Measurements from ENCODE around the gene NKAIN2.

NKAIN2 gene

GRCh38 chr6:123810214-123810613, 6.5 kb downstream of the NKAIN2 start:
- H3K4me1 ChIP-seq (ENCODE audit: control insufficient read depth, low read depth, low read length): peaks cover 6% of the 10 kb centered on the region
- H3K4me3 ChIP-seq (ENCODE audit: low read length): no peak overlapping the region
- peaks cover 21% of the 10 kb centered on the region for H3K27me3 ChIP-seq (ENCODE audit: control insufficient read depth, insufficient read depth, low read length)
- H3K9ac ChIP-seq (ENCODE audit: low read length): no peak overlapping the region
- H3K36me3 ChIP-seq (ENCODE audit: control insufficient read depth, low read depth, low read length): no peaks in the 10 kb centered on the region
- no peak overlapping the region for H3K27ac ChIP-seq (ENCODE audit: low read length)
- no peaks in the 10 kb centered on the region for H3K9me3 ChIP-seq (ENCODE audit: control insufficient read depth, low read depth, low read length)

DNA sequence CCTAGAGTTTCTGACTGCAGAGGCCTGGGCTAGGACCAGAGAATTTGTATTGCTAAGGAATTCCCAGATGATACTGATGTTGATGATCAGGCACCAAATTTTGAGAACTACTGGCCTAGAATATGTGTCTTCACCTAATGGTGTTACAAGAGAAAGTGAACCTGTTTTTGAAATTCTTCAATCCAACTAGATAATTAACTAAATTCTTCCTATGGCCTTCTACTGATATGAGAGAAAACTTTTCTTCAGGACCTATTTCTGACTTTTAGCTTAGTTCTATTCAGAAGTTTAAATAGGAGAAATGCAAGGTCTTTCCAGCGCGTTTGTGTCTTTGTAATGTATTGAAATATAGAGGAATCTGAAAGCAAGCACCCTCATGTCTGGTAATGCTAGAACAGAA, 7.3 kb downstream of the NKAIN2 start:
- Histone ChIP-seq H3K27ac (ENCODE audit: low read length) (no peak overlapping the region), H3K4me3 (ENCODE audit: low read length) (no peak overlapping the region), H3K9ac (ENCODE audit: low read length) (no peak overlapping the region), H3K36me3 (ENCODE audit: control insufficient read depth, low read depth, low read length) (no peaks in the 10 kb centered on the region), H3K27me3 (ENCODE audit: control insufficient read depth, insufficient read depth, low read length) (peaks cover 14% of the 10 kb centered on the region), H3K9me3 (ENCODE audit: control insufficient read depth, low read depth, low read length) (no peaks in the 10 kb centered on the region), H3K4me1 (ENCODE audit: control insufficient read depth, low read depth, low read length) (peaks cover 6% of the 10 kb centered on the region)

- H3K27me3 ChIP-seq (ENCODE audit: control insufficient read depth, insufficient read depth, low read length): peaks cover 9% of the 10 kb centered on the region
Measured at GRCh38 chr6:123811378-123811777, 7.7 kb downstream of the NKAIN2 start.

GRCh38 chr6:123812621-123813020, 9.0 kb downstream of the NKAIN2 start:
- Histone ChIP-seq H3K9ac (ENCODE audit: low read length) (no peak overlapping the region), H3K36me3 (ENCODE audit: control insufficient read depth, low read depth, low read length) (no peaks in the 10 kb centered on the region), H3K27me3 (ENCODE audit: control insufficient read depth, insufficient read depth, low read length) (no peaks in the 10 kb centered on the region), H3K4me3 (ENCODE audit: low read length) (no peak overlapping the region), H3K4me1 (ENCODE audit: control insufficient read depth, low read depth, low read length) (peaks cover 6% of the 10 kb centered on the region), H3K27ac (ENCODE audit: low read length) (no peak overlapping the region), H3K9me3 (ENCODE audit: control insufficient read depth, low read depth, low read length) (no peaks in the 10 kb centered on the region)

More at GRCh38 chr6:123811378-123811777, 7.7 kb downstream of the NKAIN2 start:
- Histone ChIP-seq H3K4me3 (ENCODE audit: low read length) (no peak overlapping the region), H3K9me3 (ENCODE audit: control insufficient read depth, low read depth, low read length) (no peaks in the 10 kb centered on the region), H3K36me3 (ENCODE audit: control insufficient read depth, low read depth, low read length) (no peaks in the 10 kb centered on the region), H3K9ac (ENCODE audit: low read length) (no peak overlapping the region), H3K4me1 (ENCODE audit: control insufficient read depth, low read depth, low read length) (peaks cover 6% of the 10 kb centered on the region), H3K27ac (ENCODE audit: low read length) (no peak overlapping the region)

GRCh38 chr6:123821112-123821511, 17.4 kb downstream of the NKAIN2 start:
- Histone ChIP-seq H3K9me3 (ENCODE audit: control insufficient read depth, low read depth, low read length) (no peaks in the 10 kb centered on the region), H3K4me3 (ENCODE audit: low read length) (no peak overlapping the region), H3K27ac (ENCODE audit: low read length) (no peak overlapping the region), H3K9ac (ENCODE audit: low read length) (no peak overlapping the region), H3K4me1 (ENCODE audit: control insufficient read depth, low read depth, low read length) (no peaks in the 10 kb centered on the region), H3K27me3 (ENCODE audit: control insufficient read depth, insufficient read depth, low read length) (no peaks in the 10 kb centered on the region), H3K36me3 (ENCODE audit: control insufficient read depth, low read depth, low read length) (no peaks in the 10 kb centered on the region)

DNA sequence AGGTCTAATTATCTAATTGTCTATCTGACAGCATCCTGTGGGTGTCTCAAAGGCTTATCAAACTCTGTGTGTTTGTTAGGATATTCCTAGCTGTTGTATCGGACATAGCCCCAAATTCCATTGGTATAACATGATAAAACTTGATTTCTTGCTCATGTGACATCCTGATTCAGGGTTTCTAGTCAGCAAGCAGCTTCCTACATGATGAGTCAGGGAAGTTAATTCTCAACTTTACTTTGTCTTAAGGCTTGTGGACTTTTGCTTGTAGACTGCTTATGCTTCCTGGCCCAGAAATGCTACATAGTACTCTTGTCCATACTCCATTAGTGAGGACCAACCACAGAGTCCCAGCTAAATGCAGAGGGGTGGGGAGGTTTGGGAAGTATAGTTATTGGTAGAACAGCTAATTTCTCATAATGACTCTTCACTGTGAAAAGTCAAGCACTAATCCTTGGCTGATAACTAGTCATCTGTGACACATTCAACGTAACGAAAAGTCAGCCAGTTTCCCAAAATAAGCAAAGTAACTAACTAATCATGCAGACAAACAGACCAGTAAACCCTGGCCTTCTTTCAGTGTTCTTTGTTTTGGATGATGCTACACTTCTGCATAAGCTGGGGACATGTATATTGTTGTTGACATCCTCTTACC, 25.8 kb downstream of the NKAIN2 start:
- H3K36me3 ChIP-seq (ENCODE audit: control insufficient read depth, low read depth, low read length): no peaks in the 10 kb centered on the region

DNA sequence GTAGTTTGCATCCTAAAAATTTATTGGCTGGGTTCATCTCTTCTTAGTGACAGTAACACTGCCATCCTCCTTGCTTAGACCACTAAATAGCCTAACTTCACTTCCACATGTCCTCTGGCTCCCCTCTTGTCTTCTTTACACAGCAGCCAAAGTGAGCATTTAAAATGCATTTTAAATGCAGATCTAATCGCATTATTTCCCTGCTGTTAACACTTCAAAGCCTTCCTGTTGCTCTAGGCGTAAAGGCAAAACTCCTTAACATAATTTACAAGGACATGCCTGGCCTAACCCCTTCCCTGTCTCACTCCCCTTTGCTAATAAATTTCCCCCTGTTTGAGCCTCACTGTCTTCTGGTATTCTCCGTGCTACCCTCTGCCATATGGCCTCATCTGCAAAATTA, 26.5 kb downstream of the NKAIN2 start:
- no peaks in the 10 kb centered on the region for H3K36me3 ChIP-seq (ENCODE audit: control insufficient read depth, low read depth, low read length)
- H3K4me3 ChIP-seq (ENCODE audit: low read length): peak overlapping the region; percentile 2
- H3K9ac ChIP-seq (ENCODE audit: low read length): no peak overlapping the region
- no peaks in the 10 kb centered on the region for H3K9me3 ChIP-seq (ENCODE audit: control insufficient read depth, low read depth, low read length)
- no peak overlapping the region for H3K27ac ChIP-seq (ENCODE audit: low read length)
- peaks cover 13% of the 10 kb centered on the region for H3K27me3 ChIP-seq (ENCODE audit: control insufficient read depth, insufficient read depth, low read length)
- H3K4me1 ChIP-seq (ENCODE audit: control insufficient read depth, low read depth, low read length): peaks cover 13% of the 10 kb centered on the region

More for the DNA sequence above, 25.8 kb downstream of the NKAIN2 start:
- H3K4me1 ChIP-seq (ENCODE audit: control insufficient read depth, low read depth, low read length): peaks cover 13% of the 10 kb centered on the region
- H3K4me3 ChIP-seq (ENCODE audit: low read length): no peak overlapping the region
- no peaks in the 10 kb centered on the region for H3K9me3 ChIP-seq (ENCODE audit: control insufficient read depth, low read depth, low read length)
- no peak overlapping the region for H3K9ac ChIP-seq (ENCODE audit: low read length)
- H3K27ac ChIP-seq (ENCODE audit: low read length): no peak overlapping the region
- peaks cover 13% of the 10 kb centered on the region for H3K27me3 ChIP-seq (ENCODE audit: control insufficient read depth, insufficient read depth, low read length)

DNA sequence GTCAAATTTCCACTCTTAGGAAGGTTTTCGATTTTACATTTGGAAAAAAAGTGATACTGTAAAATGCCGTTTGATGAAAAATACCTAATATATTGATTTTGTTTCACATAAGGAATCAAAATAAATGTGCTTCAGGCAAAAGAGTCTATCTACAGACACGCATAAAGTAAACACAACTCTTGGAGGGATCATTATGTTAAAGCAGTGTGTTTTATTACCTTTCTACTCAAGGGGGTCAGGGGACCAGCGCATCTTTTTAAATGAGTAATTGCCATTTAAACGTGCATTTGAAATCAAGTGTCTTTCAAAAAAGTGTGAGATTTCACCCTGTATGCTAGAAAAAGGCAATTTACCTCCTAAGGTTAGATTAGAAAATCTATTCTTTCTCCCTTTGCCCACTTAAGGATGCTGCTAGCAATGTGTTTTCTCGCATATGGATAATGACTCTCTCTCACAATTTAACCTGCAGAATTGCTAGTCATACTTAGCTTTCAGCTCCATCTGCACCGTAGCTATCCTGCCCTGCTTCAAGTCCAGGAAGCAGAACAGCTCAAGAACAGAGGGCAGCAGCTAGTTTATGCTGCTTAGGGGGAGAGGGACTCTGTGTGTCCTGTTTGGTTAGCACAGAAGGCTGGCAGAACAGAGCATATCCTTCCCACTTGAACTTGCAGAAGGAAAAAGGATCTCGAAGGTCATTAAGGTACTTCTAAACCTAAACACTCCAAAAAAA, 35.0 kb downstream of the NKAIN2 start:
- Histone ChIP-seq H3K27me3 (ENCODE audit: control insufficient read depth, insufficient read depth, low read length) (no peaks in the 10 kb centered on the region), H3K9ac (ENCODE audit: low read length) (no peak overlapping the region), H3K9me3 (ENCODE audit: control insufficient read depth, low read depth, low read length) (no peaks in the 10 kb centered on the region), H3K27ac (ENCODE audit: low read length) (no peak overlapping the region), H3K4me1 (ENCODE audit: control insufficient read depth, low read depth, low read length) (peaks cover 5% of the 10 kb centered on the region), H3K36me3 (ENCODE audit: control insufficient read depth, low read depth, low read length) (no peaks in the 10 kb centered on the region), H3K4me3 (ENCODE audit: low read length) (no peak overlapping the region)

GRCh38 chr6:123841067-123841896, 37.6 kb downstream of the NKAIN2 start:
- Histone ChIP-seq H3K4me3 (ENCODE audit: low read length) (no peak overlapping the region), H3K27ac (ENCODE audit: low read length) (no peak overlapping the region), H3K9ac (ENCODE audit: low read length) (no peak overlapping the region), H3K27me3 (ENCODE audit: control insufficient read depth, insufficient read depth, low read length) (no peaks in the 10 kb centered on the region), H3K36me3 (ENCODE audit: control insufficient read depth, low read depth, low read length) (no peaks in the 10 kb centered on the region), H3K4me1 (ENCODE audit: control insufficient read depth, low read depth, low read length) (peaks cover 5% of the 10 kb centered on the region), H3K9me3 (ENCODE audit: control insufficient read depth, low read depth, low read length) (no peaks in the 10 kb centered on the region)

DNA sequence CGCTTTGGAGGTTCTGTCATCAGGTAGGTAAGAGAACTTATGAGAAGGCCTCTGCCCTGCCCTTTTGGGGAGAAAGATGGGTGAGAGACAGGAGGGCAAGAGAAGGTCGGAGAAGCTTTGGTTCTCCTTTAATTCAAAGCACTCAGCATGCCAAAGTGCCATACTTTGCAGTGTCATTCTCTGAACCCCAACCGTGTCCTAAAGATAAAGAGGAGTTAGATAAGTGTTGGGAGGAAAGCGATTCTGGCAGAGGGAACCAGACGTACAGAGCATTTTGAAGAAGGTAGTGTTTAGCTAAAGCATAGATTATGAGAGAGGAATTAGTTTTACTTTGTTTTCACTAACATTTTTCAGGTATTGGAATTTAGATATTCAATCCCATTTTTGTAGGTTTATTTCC, 40.3 kb downstream of the NKAIN2 start:
- H3K9me3 ChIP-seq (ENCODE audit: control insufficient read depth, low read depth, low read length): no peaks in the 10 kb centered on the region
- H3K27ac ChIP-seq (ENCODE audit: low read length): no peak overlapping the region
- H3K27me3 ChIP-seq (ENCODE audit: control insufficient read depth, insufficient read depth, low read length): no peaks in the 10 kb centered on the region
- no peaks in the 10 kb centered on the region for H3K36me3 ChIP-seq (ENCODE audit: control insufficient read depth, low read depth, low read length)
- no peaks in the 10 kb centered on the region for H3K4me1 ChIP-seq (ENCODE audit: control insufficient read depth, low read depth, low read length)
- no peak overlapping the region for H3K4me3 ChIP-seq (ENCODE audit: low read length)
- H3K9ac ChIP-seq (ENCODE audit: low read length): no peak overlapping the region

DNA sequence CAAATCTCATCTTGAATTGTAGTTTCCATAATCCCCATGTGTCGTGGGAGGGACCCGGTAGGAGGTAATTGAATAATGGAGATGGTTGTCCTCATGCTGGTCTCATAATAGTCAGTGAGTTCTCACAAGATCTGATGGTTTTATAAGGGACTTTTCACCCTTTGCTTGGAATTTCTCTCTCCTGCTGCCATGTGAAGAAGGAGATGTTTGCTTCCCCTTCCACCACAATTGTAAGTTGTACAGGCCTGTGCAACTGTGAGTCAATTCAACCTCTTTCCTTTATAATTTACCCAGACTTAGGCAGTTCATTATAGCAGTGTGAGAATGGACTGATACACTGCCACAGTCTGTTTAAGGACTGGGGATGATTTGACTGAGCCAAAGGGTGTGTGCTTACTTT, 44.7 kb downstream of the NKAIN2 start:
- no peaks in the 10 kb centered on the region for H3K4me1 ChIP-seq (ENCODE audit: control insufficient read depth, low read depth, low read length)
- no peaks in the 10 kb centered on the region for H3K27me3 ChIP-seq (ENCODE audit: control insufficient read depth, insufficient read depth, low read length)

More for the DNA sequence above, 44.7 kb downstream of the NKAIN2 start:
- no peak overlapping the region for H3K27ac ChIP-seq (ENCODE audit: low read length)
- no peaks in the 10 kb centered on the region for H3K36me3 ChIP-seq (ENCODE audit: control insufficient read depth, low read depth, low read length)
- H3K9me3 ChIP-seq (ENCODE audit: control insufficient read depth, low read depth, low read length): no peaks in the 10 kb centered on the region
- no peak overlapping the region for H3K9ac ChIP-seq (ENCODE audit: low read length)
- H3K4me3 ChIP-seq (ENCODE audit: low read length): no peak overlapping the region
